B cell (primary cell): Measurements from ENCODE around the gene TENT5A. TPM values are rescaled to one million over a fixed set of nuclear protein-coding genes. Genes with fewer than 3 reads are reported as not detected.

Experiments
- ATAC-seq: fragments of 200-7000 bp; cut with Tn5 transposase; one replicate; pipeline ENCODE4 v1.10.0; 2021; ENCODE audit warnings: low read depth, mild to moderate bottlenecking, moderate number of reproducible peaks, moderate library complexity
- CTCF ChIA-PET: fragments of 350-600 bp; sonication (Branson Sonifier 250); formaldehyde crosslinking; loops from one replicate; lab custom pipeline; 2021; ENCODE audit warnings: antibody characterized with exemption, inconsistent platforms; lab: Charles Lee
- POLR2A ChIA-PET: fragments of 350-600 bp; sonication (Branson Sonifier 250); formaldehyde crosslinking; loops from one replicate; lab custom pipeline; 2021; ENCODE audit warnings: antibody characterized with exemption; lab: Charles Lee
- DNase-seq: peaks from one replicate; pipeline ENCODE4 v3.0.0; 2013
- H2AFZ ChIP-seq: 2 replicates; pipeline ENCODE4 v1.6.1; 2012; ENCODE audit warnings: mild to moderate bottlenecking, low read depth, low read length; ENCODE audit not compliant: insufficient read depth, poor library complexity, severe bottlenecking
- H3K27ac ChIP-seq, 2 donors: 1 replicate in 1 of 2; 2 replicates in 1 of 2; pipeline ENCODE4 v1.5.1; 2012 to 2013; ENCODE audit warnings: low read length in 2 of 2, mild to moderate bottlenecking in 2 of 2, moderate library complexity in 1 of 2
- H3K27me3 ChIP-seq, 4 experiments: fragments of 200-600 bp in 1 of 4; sonication (generic) in 1 of 4; replicated peaks in 1 of 4; 1 replicate in 2 of 4; 2 replicates in 2 of 4; pipeline versions ENCODE4 v1.6.1 to v1.7.0; 2013 to 2016; ENCODE audit warnings: low read length in 3 of 4, mild to moderate bottlenecking in 2 of 4, mixed read lengths in 1 of 4, moderate library complexity in 1 of 4; ENCODE audit not compliant: insufficient read depth in 4 of 4, control insufficient read depth in 3 of 4; ENCODE audit errors: control extremely low read depth in 1 of 4
- H3K36me3 ChIP-seq, 2 experiments: replicated peaks in 1 of 2; 1 replicate in 1 of 2; 2 replicates in 1 of 2; pipeline versions ENCODE4 v1.6.1 to v1.7.1; 2013; ENCODE audit warnings: low read length in 1 of 2; ENCODE audit not compliant: insufficient read depth in 2 of 2, control insufficient read depth in 1 of 2; ENCODE audit errors: control extremely low read depth in 1 of 2, extremely low read depth in 1 of 2
- H3K4me1 ChIP-seq, 2 donors: fragments of 200-600 bp in 1 of 2; sonication (generic) in 1 of 2; 1 replicate in 1 of 2; 2 replicates in 1 of 2; pipeline versions ENCODE4 v1.5.1 to v1.6.1; 2013 to 2017; ENCODE audit warnings: low read length in 2 of 2; ENCODE audit not compliant: control insufficient read depth in 2 of 2, insufficient read depth in 2 of 2
- H3K4me2 ChIP-seq: replicated peaks from 2 replicates; pipeline ENCODE3; 2012; ENCODE audit warnings: mild to moderate bottlenecking, low read depth, low read length; ENCODE audit not compliant: poor library complexity, severe bottlenecking
- H3K4me3 ChIP-seq, 5 experiments: fragments of 200-600 bp in 1 of 5; sonication (generic) in 1 of 5; 1 replicate in 3 of 5; 2 replicates in 2 of 5; pipeline versions ENCODE4 v1.5.1 to v1.7.0; 2011 to 2016; ENCODE audit warnings: low read length in 4 of 5, mild to moderate bottlenecking in 4 of 5, low read depth in 2 of 5, control low read depth in 1 of 5, moderate library complexity in 1 of 5; ENCODE audit not compliant: insufficient read depth in 1 of 5; ENCODE audit errors: control extremely low read depth in 1 of 5, extremely low read depth in 1 of 5
- H3K79me2 ChIP-seq: fragments of 200-600 bp; sonication (generic); one replicate; pipeline ENCODE4 v1.6.0; 2016; ENCODE audit warnings: low read length; ENCODE audit not compliant: control insufficient read depth, insufficient read depth
- H3K9ac ChIP-seq: fragments of 200-600 bp; sonication (generic); 2 replicates; pipeline ENCODE4 v1.6.1; 2017; ENCODE audit warnings: mild to moderate bottlenecking, low read length, moderate library complexity
- H3K9me3 ChIP-seq, 3 donors: one replicate each; pipeline versions ENCODE4 v1.6.1 to v1.7.1; 2013; ENCODE audit warnings: low read length in 2 of 3; ENCODE audit not compliant: control insufficient read depth in 2 of 3, insufficient read depth in 1 of 3; ENCODE audit errors: control extremely low read depth in 1 of 3
- H4K20me1 ChIP-seq: 2 replicates; pipeline ENCODE4 v1.6.0; 2012; ENCODE audit warnings: mild to moderate bottlenecking, low read length; ENCODE audit not compliant: insufficient read depth, control insufficient read depth, poor library complexity, severe bottlenecking
- H3K27ac Mint-ChIP-seq: one replicate; pipeline ENCODE4 v1.8.0; 2021; ENCODE audit warnings: mixed read lengths
- H3K27me3 Mint-ChIP-seq: one replicate; pipeline ENCODE4 v1.8.0; 2021; ENCODE audit warnings: mixed read lengths
- H3K4me1 Mint-ChIP-seq: one replicate; pipeline ENCODE4 v1.8.0; 2021; ENCODE audit warnings: mixed read lengths
- H3K4me3 Mint-ChIP-seq: one replicate; pipeline ENCODE4 v1.8.0; 2021; ENCODE audit warnings: mixed read lengths
- H3K9me3 Mint-ChIP-seq: one replicate; pipeline ENCODE4 v1.8.0; 2022; ENCODE audit warnings: mixed read lengths; ENCODE audit not compliant: insufficient read depth
- EZH2 ChIP-seq: IDR thresholded peaks from 2 replicates; pipeline ENCODE4 v1.6.1; 2012; ENCODE audit warnings: borderline replicate concordance, low read depth, mild to moderate bottlenecking, moderate library complexity, low read length; ENCODE audit not compliant: insufficient read depth, poor library complexity, severe bottlenecking
- WGBS: methylation state at CpG from one replicate; pipeline ENCODE4 v1.1.5; 2013; ENCODE audit warnings: missing lambda C conversion rate; ENCODE audit not compliant: insufficient coverage; 5-methylcytosine and 5-hydroxymethylcytosine counted together
- intact Hi-C: fragments of 100-400 bp; cut with micrococcal nuclease; formaldehyde crosslinking; loops from one replicate; pipeline ENCODE4 v1.10.0; 2022
- polyA plus RNA-seq: library from polyadenylated mRNA; depleted of rRNA; stranded (reverse); fragments of >200 nt; gene quantifications from 2 replicates; pipeline ENCODE4 v1.2.3, GENCODE V29; 2012
- total RNA-seq, 2 donors: library from RNA; stranded (reverse); fragments of 120-200 nt in 1 of 2; gene quantifications; 1 replicate in 1 of 2; 2 replicates in 1 of 2; pipeline versions ENCODE4 v1.2.3 to v1.2.4, GENCODE V29; 2013 to 2022
- TF ChIP-seq, protein P1 (sequence below): fragments of 200-600 bp; IDR thresholded peaks from one replicate; pipeline ENCODE4 v1.8.0; 2022; ENCODE audit warnings: antibody characterized with exemption, mild to moderate bottlenecking

TENT5A gene
- total and polyA plus RNA-seq, 2 donors (not counting 1 experiment from before 2014, with no cell fraction given), result 3.9 to 9.4 TPM

- H3K9me3 Mint-ChIP-seq, result no peaks in the 10 kb centered on the region
These were observed 39.3 kb upstream of the TENT5A start for GRCh38 chr6:81791756-81792155.

GRCh38 chr6:81790034-81790433, 37.6 kb upstream of the TENT5A start:
- Histone ChIP-seq H3K36me3 (no peaks in the 10 kb centered on the region), H3K4me1 (no peaks in the 10 kb centered on the region), H3K9ac (no peak overlapping the region), H3K9me3 (no peaks in the 10 kb centered on the region), H3K27me3 (no peaks in the 10 kb centered on the region), H3K79me2 (no peaks in the 10 kb centered on the region), H4K20me1 (no peaks in the 10 kb centered on the region), H2AFZ (no peak overlapping the region), H3K27ac (no peak overlapping the region), H3K4me3 (no peak overlapping the region), H3K4me2 (no peak overlapping the region)
- Mint-ChIP-seq H3K9me3 (no peaks in the 10 kb centered on the region), H3K27me3 (peaks cover 5% of the 10 kb centered on the region), H3K4me1 (no peaks in the 10 kb centered on the region), H3K4me3 (no peak overlapping the region), H3K27ac (no peak overlapping the region)
- DNase-seq (no peak), ATAC-seq (no peak)
- intact Hi-C loops, result no loop called here
- POLR2A ChIA-PET, result no interaction called here
- 89% methylated on average over 2 of the region's 2 CpGs for WGBS
- CTCF ChIA-PET, result interaction anchor here (1.7 kb wide), 1 partner anchor 37 kb away, joined by 4 read pairs; the partner anchor contains the start of gene TENT5A
- TF ChIP-seq, protein P1, sequence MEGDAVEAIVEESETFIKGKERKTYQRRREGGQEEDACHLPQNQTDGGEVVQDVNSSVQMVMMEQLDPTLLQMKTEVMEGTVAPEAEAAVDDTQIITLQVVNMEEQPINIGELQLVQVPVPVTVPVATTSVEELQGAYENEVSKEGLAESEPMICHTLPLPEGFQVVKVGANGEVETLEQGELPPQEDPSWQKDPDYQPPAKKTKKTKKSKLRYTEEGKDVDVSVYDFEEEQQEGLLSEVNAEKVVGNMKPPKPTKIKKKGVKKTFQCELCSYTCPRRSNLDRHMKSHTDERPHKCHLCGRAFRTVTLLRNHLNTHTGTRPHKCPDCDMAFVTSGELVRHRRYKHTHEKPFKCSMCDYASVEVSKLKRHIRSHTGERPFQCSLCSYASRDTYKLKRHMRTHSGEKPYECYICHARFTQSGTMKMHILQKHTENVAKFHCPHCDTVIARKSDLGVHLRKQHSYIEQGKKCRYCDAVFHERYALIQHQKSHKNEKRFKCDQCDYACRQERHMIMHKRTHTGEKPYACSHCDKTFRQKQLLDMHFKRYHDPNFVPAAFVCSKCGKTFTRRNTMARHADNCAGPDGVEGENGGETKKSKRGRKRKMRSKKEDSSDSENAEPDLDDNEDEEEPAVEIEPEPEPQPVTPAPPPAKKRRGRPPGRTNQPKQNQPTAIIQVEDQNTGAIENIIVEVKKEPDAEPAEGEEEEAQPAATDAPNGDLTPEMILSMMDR, result no peak

More at GRCh38 chr6:81791756-81792155, 39.3 kb upstream of the TENT5A start:
- POLR2A ChIA-PET, result no interaction called here
- H3K9me3 ChIP-seq, result no peaks in the 10 kb centered on the region
- intact Hi-C loops, result no loop called here
- no peak overlapping the region for H3K4me3 Mint-ChIP-seq
- H3K4me1 ChIP-seq, result no peaks in the 10 kb centered on the region
- H3K4me2 ChIP-seq, result no peak overlapping the region
- no peak overlapping the region for H3K27ac ChIP-seq
- DNase-seq (no peak), ATAC-seq (no peak)
- no peaks in the 10 kb centered on the region for H4K20me1 ChIP-seq
- no peak overlapping the region for H2AFZ ChIP-seq
- no peak overlapping the region for H3K9ac ChIP-seq
- no peaks in the 10 kb centered on the region for H3K27me3 ChIP-seq
- H3K4me3 ChIP-seq, result no peak overlapping the region
- H3K79me2 ChIP-seq, result no peaks in the 10 kb centered on the region
- no peaks in the 10 kb centered on the region for H3K36me3 ChIP-seq
- no peak overlapping the region for H3K27ac Mint-ChIP-seq
- CTCF ChIA-PET, result no interaction called here
- no CpG with 5 or more reads among the region's 2 CpGs for WGBS
- H3K4me1 Mint-ChIP-seq, result no peaks in the 10 kb centered on the region
- peaks cover 5% of the 10 kb centered on the region for H3K27me3 Mint-ChIP-seq
- no peak for TF ChIP-seq EZH2
- TF ChIP-seq, protein P1, result no peak
